ENCODE results near the gene SULT4A1. TPM values are rescaled to one million over a fixed set of nuclear protein-coding genes. Genes with fewer than 3 reads are reported as not detected.

The SULT4A1 gene
- total RNA-seq, 6 donors from 2014 or later, result not detected

DNA sequence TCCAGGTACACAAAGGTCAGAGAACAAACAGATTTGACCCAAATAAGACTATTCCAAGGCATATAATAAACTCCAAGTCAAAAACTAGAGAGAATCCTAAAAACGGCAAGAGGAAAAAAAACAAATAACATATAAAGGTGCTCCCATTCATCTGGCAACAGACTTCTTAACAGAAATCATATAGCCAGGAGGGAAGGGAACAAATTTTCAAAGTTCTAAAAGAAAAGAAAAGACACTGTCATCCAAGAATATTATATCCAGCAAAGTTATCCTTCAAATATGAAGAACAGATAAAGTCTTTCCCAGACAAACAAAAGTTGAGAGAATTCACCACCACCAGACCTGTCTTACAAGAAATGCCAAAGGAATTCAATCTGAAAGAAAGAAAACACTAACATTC, 61.3 kb downstream of the SULT4A1 start:
- Histone ChIP-seq H3K27me3 (no peaks in the 10 kb centered on the region), H3K27ac (no peak overlapping the region), H3K9me3 (peaks cover 4 to 10% (median 9%) of the 10 kb centered on the region in 4 donors), H3K36me3 (no peaks in the 10 kb centered on the region), H3K4me1 (no peaks in the 10 kb centered on the region), H3K4me3 (no peak overlapping the region)
- WGBS, 2 donors, result 94 to 100% methylated on average over 1 of the region's 1 CpG
- TF ChIP-seq, protein P1, sequence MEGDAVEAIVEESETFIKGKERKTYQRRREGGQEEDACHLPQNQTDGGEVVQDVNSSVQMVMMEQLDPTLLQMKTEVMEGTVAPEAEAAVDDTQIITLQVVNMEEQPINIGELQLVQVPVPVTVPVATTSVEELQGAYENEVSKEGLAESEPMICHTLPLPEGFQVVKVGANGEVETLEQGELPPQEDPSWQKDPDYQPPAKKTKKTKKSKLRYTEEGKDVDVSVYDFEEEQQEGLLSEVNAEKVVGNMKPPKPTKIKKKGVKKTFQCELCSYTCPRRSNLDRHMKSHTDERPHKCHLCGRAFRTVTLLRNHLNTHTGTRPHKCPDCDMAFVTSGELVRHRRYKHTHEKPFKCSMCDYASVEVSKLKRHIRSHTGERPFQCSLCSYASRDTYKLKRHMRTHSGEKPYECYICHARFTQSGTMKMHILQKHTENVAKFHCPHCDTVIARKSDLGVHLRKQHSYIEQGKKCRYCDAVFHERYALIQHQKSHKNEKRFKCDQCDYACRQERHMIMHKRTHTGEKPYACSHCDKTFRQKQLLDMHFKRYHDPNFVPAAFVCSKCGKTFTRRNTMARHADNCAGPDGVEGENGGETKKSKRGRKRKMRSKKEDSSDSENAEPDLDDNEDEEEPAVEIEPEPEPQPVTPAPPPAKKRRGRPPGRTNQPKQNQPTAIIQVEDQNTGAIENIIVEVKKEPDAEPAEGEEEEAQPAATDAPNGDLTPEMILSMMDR (IDR thresholded peaks at IDR 0.05), result no peak
- no peak for TF ChIP-seq EP300 (IDR thresholded peaks at IDR 0.05)
- no peak for TF ChIP-seq POLR2A (IDR thresholded peaks at IDR 0.05)
- TF ChIP-seq POLR2AphosphoS5 (IDR thresholded peaks at IDR 0.05), result no peak
- DNase-seq (no peak), ATAC-seq (ENCODE audit: low FRiP score in 2 of 2) (no peak)

DNA sequence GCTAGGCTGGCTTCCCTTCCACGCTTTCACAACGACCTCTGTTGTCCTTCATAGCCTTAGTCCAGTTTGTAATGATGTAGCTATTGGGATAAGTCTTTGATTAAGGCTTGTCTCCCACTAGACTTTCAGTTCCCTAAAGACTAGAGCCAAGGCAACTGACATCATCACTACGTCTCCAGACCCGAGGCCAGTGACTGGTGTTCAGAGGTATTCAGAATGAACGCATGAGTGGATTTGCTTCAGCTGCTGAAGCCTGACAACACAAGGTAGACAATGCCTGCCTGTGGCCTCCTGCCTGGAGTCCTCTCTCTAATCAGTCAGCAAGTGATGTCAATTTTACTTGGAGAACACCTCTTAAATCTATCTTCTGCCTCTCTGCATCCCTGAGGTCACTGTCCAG, 63.8 kb downstream of the SULT4A1 start:
- ATAC-seq (ENCODE audit: low FRiP score in 2 of 2), result no peak
- DNase-seq, result no peak
- H3K4me3 ChIP-seq, result no peak overlapping the region
- H3K27ac ChIP-seq, result no peak overlapping the region
- H3K36me3 ChIP-seq, result no peaks in the 10 kb centered on the region
- peaks cover 4 to 10% (median 9%) of the 10 kb centered on the region in 4 donors for H3K9me3 ChIP-seq
- no peak for TF ChIP-seq EP300 (IDR thresholded peaks at IDR 0.05)
- WGBS, 2 donors, result 82 to 86% methylated on average over 5 of the region's 5 CpGs
- H3K27me3 ChIP-seq, result no peaks in the 10 kb centered on the region
- no peaks in the 10 kb centered on the region for H3K4me1 ChIP-seq

- TF ChIP-seq POLR2AphosphoS5 (IDR thresholded peaks at IDR 0.05) (no peak), EP300 (IDR thresholded peaks at IDR 0.05) (no peak), POLR2A (IDR thresholded peaks at IDR 0.05) (no peak)
- TF ChIP-seq, protein P1 (IDR thresholded peaks at IDR 0.05), result peak in 1 of 6 experiments; percentile 16
- no peaks in the 10 kb centered on the region for H3K27me3 ChIP-seq
- ATAC-seq (ENCODE audit: low FRiP score in 2 of 2), result no peak
- H3K36me3 ChIP-seq, result no peaks in the 10 kb centered on the region
- no peaks in the 10 kb centered on the region for H3K4me1 ChIP-seq
- H3K4me3 ChIP-seq, result no peak overlapping the region
- DNase-seq, result no peak
- whole genome bisulfite sequencing, 2 donors, result 52% methylated on average over 8 of the region's 8 CpGs
- H3K9me3 ChIP-seq, result peaks cover 4 to 10% (median 9%) of the 10 kb centered on the region in 4 donors
- no peak overlapping the region for H3K27ac ChIP-seq
These were observed 65.7 kb downstream of the SULT4A1 start for GRCh38 chr22:43796567-43796966.

GRCh38 chr22:43795320-43795719, 67.0 kb downstream of the SULT4A1 start:
- ATAC-seq (ENCODE audit: low FRiP score in 2 of 2), result no peak
- H3K4me3 ChIP-seq, result no peak overlapping the region
- TF ChIP-seq POLR2AphosphoS5 (IDR thresholded peaks at IDR 0.05), result no peak
- TF ChIP-seq EP300 (IDR thresholded peaks at IDR 0.05), result no peak
- TF ChIP-seq, protein P1 (IDR thresholded peaks at IDR 0.05), result no peak
- TF ChIP-seq POLR2A (IDR thresholded peaks at IDR 0.05), result no peak
- 91 to 92% methylated on average over 7 of the region's 7 CpGs for WGBS, 2 donors
- H3K4me1 ChIP-seq, result no peaks in the 10 kb centered on the region
- no peaks in the 10 kb centered on the region for H3K36me3 ChIP-seq
- no peak overlapping the region for H3K27ac ChIP-seq
- no peak for DNase-seq
- H3K27me3 ChIP-seq, result no peaks in the 10 kb centered on the region
- H3K9me3 ChIP-seq, result peaks cover 0 to 5% (median 2%) of the 10 kb centered on the region in 4 donors

GRCh38 chr22:43792905-43793304, 69.4 kb downstream of the SULT4A1 start:
- ATAC-seq (ENCODE audit: low FRiP score in 2 of 2), result no peak
- Histone ChIP-seq H3K4me1 (no peaks in the 10 kb centered on the region), H3K4me3 (no peak overlapping the region), H3K36me3 (no peaks in the 10 kb centered on the region), H3K27me3 (no peaks in the 10 kb centered on the region), H3K27ac (no peak overlapping the region), H3K9me3 (no peaks in the 10 kb centered on the region)
- WGBS, 2 donors, result 69 to 90% methylated on average over 5 of the region's 5 CpGs
- no peak for TF ChIP-seq POLR2A (IDR thresholded peaks at IDR 0.05)
- no peak for TF ChIP-seq POLR2AphosphoS5 (IDR thresholded peaks at IDR 0.05)
- no peak for TF ChIP-seq EP300 (IDR thresholded peaks at IDR 0.05)
- TF ChIP-seq, protein P1 (IDR thresholded peaks at IDR 0.05), result no peak
- no peak for DNase-seq
